ENCODE data around the gene LRG1.

DNA sequence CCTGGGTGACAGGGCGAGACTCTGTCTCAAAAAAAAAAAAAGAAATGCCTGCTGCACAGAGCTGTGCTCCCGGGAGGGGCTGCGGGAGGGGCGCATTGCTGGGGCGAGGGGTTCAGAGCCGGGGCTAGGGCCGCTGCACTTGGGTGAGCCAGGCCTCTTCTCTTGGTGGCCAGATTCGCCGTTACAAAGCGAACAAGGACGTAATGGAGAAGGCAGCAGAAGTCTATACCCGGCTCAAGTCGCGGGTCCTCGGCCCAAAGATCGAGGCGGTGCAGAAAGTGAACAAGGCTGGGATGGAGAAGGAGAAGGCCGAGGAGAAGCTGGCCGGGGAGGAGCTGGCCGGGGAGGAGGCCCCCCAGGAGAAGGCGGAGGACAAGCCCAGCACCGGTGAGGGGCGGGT lies 40.5 kb downstream of the LRG1 start:
- TF ChIP-seq, protein P1, sequence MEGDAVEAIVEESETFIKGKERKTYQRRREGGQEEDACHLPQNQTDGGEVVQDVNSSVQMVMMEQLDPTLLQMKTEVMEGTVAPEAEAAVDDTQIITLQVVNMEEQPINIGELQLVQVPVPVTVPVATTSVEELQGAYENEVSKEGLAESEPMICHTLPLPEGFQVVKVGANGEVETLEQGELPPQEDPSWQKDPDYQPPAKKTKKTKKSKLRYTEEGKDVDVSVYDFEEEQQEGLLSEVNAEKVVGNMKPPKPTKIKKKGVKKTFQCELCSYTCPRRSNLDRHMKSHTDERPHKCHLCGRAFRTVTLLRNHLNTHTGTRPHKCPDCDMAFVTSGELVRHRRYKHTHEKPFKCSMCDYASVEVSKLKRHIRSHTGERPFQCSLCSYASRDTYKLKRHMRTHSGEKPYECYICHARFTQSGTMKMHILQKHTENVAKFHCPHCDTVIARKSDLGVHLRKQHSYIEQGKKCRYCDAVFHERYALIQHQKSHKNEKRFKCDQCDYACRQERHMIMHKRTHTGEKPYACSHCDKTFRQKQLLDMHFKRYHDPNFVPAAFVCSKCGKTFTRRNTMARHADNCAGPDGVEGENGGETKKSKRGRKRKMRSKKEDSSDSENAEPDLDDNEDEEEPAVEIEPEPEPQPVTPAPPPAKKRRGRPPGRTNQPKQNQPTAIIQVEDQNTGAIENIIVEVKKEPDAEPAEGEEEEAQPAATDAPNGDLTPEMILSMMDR (conservative IDR thresholded peaks at IDR 0.05; ENCODE audit: low read depth, low read length), result no peak
- no peak for TF ChIP-seq EZH2 (IDR thresholded peaks at IDR 0.05; ENCODE audit: borderline replicate concordance, low read depth, low read length, poor library complexity, severe bottlenecking)

Data from A673 (cell line).